GM12878 (cell line): ENCODE data around the gene PYGO2. TPM values are rescaled to one million over a fixed set of nuclear protein-coding genes. Genes with fewer than 3 reads are reported as not detected.

Experiments used
- ATAC-seq: fragments of 200-7000 bp; cut with Tn5 transposase; 3 replicates; pipeline ENCODE4 v1.9.1; 2020; ENCODE audit warnings: mild to moderate bottlenecking, moderate library complexity
- BruUV-seq: library from RNA; stranded (reverse); fragments of 400-500 nt; replicated peaks from 2 replicates; lab custom pipeline; 2021; lab: Mats Ljungman, UMichigan
- CTCF ChIA-PET: fragments of 300-600 bp; sonication (Branson Sonifier 250); formaldehyde crosslinking; extraction: SDS; loops from one replicate; lab custom pipeline; 2021; ENCODE audit warnings: inconsistent platforms; lab: Yijun Ruan, JAX
- POLR2A ChIA-PET: fragments of 350-600 bp; formaldehyde crosslinking; extraction: SDS; loops from one replicate; lab custom pipeline; 2021; ENCODE audit warnings: inconsistent platforms; lab: Charles Lee
- RAD21 ChIA-PET: fragments of 300-600 bp; sonication (Branson Sonifier 250); formaldehyde crosslinking; loops from one replicate; lab custom pipeline; 2023; ENCODE audit warnings: antibody characterized with exemption; ENCODE audit not compliant: unreplicated experiment; lab: Charles Lee
- SMC1A ChIA-PET: fragments of 300-600 bp; sonication (Branson Sonifier 250); formaldehyde crosslinking; loops from one replicate; lab custom pipeline; 2023; ENCODE audit not compliant: unreplicated experiment, uncharacterized antibody; lab: Charles Lee
- DNase-seq: peaks from one replicate; pipeline ENCODE4 v3.0.0-alpha.2; 2011; ENCODE audit warnings: low read depth, low spot score
- FAIRE-seq: peaks from 3 replicates; lab custom pipeline; 2011; peaks lifted over from hg19 to GRCh38; lab: Jason Lieb, UNC
- H2AFZ ChIP-seq: 2 replicates; pipeline ENCODE4 v1.6.0; 2011; ENCODE audit warnings: low read depth, low read length, control low read depth; ENCODE audit not compliant: control insufficient read depth
- H3K27ac ChIP-seq: 2 replicates; pipeline ENCODE4 v1.5.1; 2011; ENCODE audit warnings: control low read depth; ENCODE audit not compliant: control insufficient read depth, insufficient read depth
- H3K27me3 ChIP-seq, 2 experiments: replicated peaks in 1 of 2; 2 replicates each; pipeline versions ENCODE4 v1.6.0 to v1.6.1; 2011; ENCODE audit warnings: low read length in 1 of 2; ENCODE audit not compliant: control insufficient read depth in 2 of 2, insufficient read depth in 2 of 2
- H3K36me3 ChIP-seq, 2 experiments: 2 replicates each; pipeline ENCODE4 v1.5.1; 2011; ENCODE audit warnings: low read length in 1 of 2; ENCODE audit not compliant: control insufficient read depth in 2 of 2, insufficient read depth in 2 of 2
- H3K4me1 ChIP-seq: 2 replicates; pipeline ENCODE4 v1.6.1; 2011; ENCODE audit warnings: mild to moderate bottlenecking, low read length, moderate library complexity, mixed read lengths; ENCODE audit not compliant: control insufficient read depth, insufficient read depth
- H3K4me2 ChIP-seq: 2 replicates; pipeline ENCODE4 v1.6.0; 2011; ENCODE audit warnings: control low read depth; ENCODE audit not compliant: control insufficient read depth, insufficient read depth
- H3K4me3 ChIP-seq: fragments of 200-600 bp; sonication (generic); 2 replicates; pipeline ENCODE4 v1.5.1; 2016
- H3K79me2 ChIP-seq: 2 replicates; pipeline ENCODE4 v1.6.0; 2011; ENCODE audit warnings: low read length; ENCODE audit not compliant: control insufficient read depth, insufficient read depth
- H3K9ac ChIP-seq: 2 replicates; pipeline ENCODE4 v1.8.0; 2011; ENCODE audit warnings: low read length, control low read depth, mixed read lengths; ENCODE audit not compliant: control insufficient read depth, insufficient read depth
- H3K9me3 ChIP-seq: replicated peaks from 3 replicates; pipeline ENCODE4 v1.5.1; 2011; ENCODE audit warnings: mild to moderate bottlenecking, low read length; ENCODE audit not compliant: control insufficient read depth, insufficient read depth
- H4K20me1 ChIP-seq: 2 replicates; pipeline ENCODE4 v1.6.0; 2011; ENCODE audit not compliant: control insufficient read depth, insufficient read depth
- ASH2L ChIP-seq: fragments of 300-600, 200-600 bp; sonication (generic); IDR thresholded peaks from 2 replicates; pipeline ENCODE4 v1.6.1; 2017; ENCODE audit warnings: low read depth, mild to moderate bottlenecking, borderline replicate concordance
- BMI1 ChIP-seq: fragments of 450-650 bp; IDR thresholded peaks from 2 replicates; pipeline ENCODE4 v1.6.1; 2016; ENCODE audit warnings: mild to moderate bottlenecking, moderate library complexity, borderline replicate concordance
- CEBPZ ChIP-seq: fragments of 150-350 bp; IDR thresholded peaks from 2 replicates; pipeline ENCODE4 v1.6.1; 2016; ENCODE audit warnings: low read depth, low read length
- E4F1 ChIP-seq: fragments of 450-650 bp; IDR thresholded peaks from 2 replicates; pipeline ENCODE4 v1.6.1; 2018; ENCODE audit warnings: borderline replicate concordance, mild to moderate bottlenecking; ENCODE audit not compliant: partially characterized antibody
- FOXM1 ChIP-seq: IDR thresholded peaks from 2 replicates; pipeline ENCODE4 v1.6.1; 2012; ENCODE audit warnings: low read depth, mild to moderate bottlenecking, inconsistent platforms, low read length, moderate library complexity
- HDGF ChIP-seq: fragments of 450-650 bp; IDR thresholded peaks from 2 replicates; pipeline ENCODE4 v1.6.1; 2016; ENCODE audit warnings: antibody characterized with exemption
- MTA2 ChIP-seq: fragments of 450-650 bp; IDR thresholded peaks from 2 replicates; pipeline ENCODE4 v1.6.1; 2016; ENCODE audit warnings: low read depth, mild to moderate bottlenecking, moderate library complexity
- NR2C1 ChIP-seq: fragments of 450-650 bp; IDR thresholded peaks from 2 replicates; pipeline ENCODE4 v1.6.1; 2017; ENCODE audit warnings: antibody characterized with exemption, mild to moderate bottlenecking, moderate library complexity
- TAF1 ChIP-seq: IDR thresholded peaks from 2 replicates; pipeline ENCODE4 v1.6.1; 2011; ENCODE audit warnings: mild to moderate bottlenecking, low read depth, low read length, borderline replicate concordance
- YBX1 ChIP-seq: fragments of 450-650 bp; IDR thresholded peaks from 2 replicates; pipeline ENCODE4 v1.6.1; 2016; ENCODE audit warnings: antibody characterized with exemption
- WGBS: methylation state at CpG from one replicate; pipeline ENCODE4 v1.1.6; 2016; ENCODE audit warnings: low lambda C conversion rate; ENCODE audit not compliant: insufficient replicate concordance, insufficient coverage; ENCODE audit errors: missing lambda C conversion rate; 5-methylcytosine and 5-hydroxymethylcytosine counted together
- in situ Hi-C: fragments of 300-500 bp; cut with MboI; formaldehyde crosslinking; loops from 9 replicates; pipeline ENCODE4 v1.14.3; 2018; ENCODE audit warnings: mixed read lengths
- intact Hi-C: fragments of 100-400 bp; cut with micrococcal nuclease; formaldehyde crosslinking; loops from one replicate; pipeline ENCODE4 v1.14.2; 2022; ENCODE audit not compliant: unreplicated experiment
- polyA plus RNA-seq, 11 experiments: library from polyadenylated mRNA; depleted of rRNA in 4 of 11; unstranded in 6 of 11; stranded (reverse) in 5 of 11; fragments of >200 nt; fragmentation: Nextera tagmentation in 4 of 11; fragmentation: Illumina TruSeq in 1 of 11; extraction: Ambion mirVana in 4 of 11; extraction: Trizol in 1 of 11; gene quantifications; 1 replicate in 1 of 11; 2 replicates in 10 of 11; pipeline versions ENCODE4 v1.2.1 to v1.2.3, GENCODE V29; 2011 to 2016; ENCODE audit warnings: inconsistent platforms in 2 of 11, missing spikeins in 2 of 11, low read depth in 1 of 11
- total RNA-seq, 4 experiments: library from RNA; depleted of rRNA in 3 of 4; stranded (reverse); fragments of >200 nt in 3 of 4; fragmentation: Illumina TruSeq in 1 of 4; extraction: Trizol in 1 of 4; gene quantifications; 2 replicates each; pipeline versions ENCODE4 v1.2.1 to v1.2.3, GENCODE V29; 2013 to 2021
- TF ChIP-seq, protein P1 (sequence below): fragments of 450-650 bp; IDR thresholded peaks from 2 replicates; pipeline ENCODE4 v1.6.1; 2018; ENCODE audit warnings: mild to moderate bottlenecking, low read depth, moderate library complexity; ENCODE audit not compliant: partially characterized antibody

Gene PYGO2
- total and polyA plus RNA-seq, 10 of the 15 experiments (the other 5 are each of a cell fraction or from before 2014, with no cell fraction given), result 8.1 to 33.8 (median 23.5) TPM

DNA sequence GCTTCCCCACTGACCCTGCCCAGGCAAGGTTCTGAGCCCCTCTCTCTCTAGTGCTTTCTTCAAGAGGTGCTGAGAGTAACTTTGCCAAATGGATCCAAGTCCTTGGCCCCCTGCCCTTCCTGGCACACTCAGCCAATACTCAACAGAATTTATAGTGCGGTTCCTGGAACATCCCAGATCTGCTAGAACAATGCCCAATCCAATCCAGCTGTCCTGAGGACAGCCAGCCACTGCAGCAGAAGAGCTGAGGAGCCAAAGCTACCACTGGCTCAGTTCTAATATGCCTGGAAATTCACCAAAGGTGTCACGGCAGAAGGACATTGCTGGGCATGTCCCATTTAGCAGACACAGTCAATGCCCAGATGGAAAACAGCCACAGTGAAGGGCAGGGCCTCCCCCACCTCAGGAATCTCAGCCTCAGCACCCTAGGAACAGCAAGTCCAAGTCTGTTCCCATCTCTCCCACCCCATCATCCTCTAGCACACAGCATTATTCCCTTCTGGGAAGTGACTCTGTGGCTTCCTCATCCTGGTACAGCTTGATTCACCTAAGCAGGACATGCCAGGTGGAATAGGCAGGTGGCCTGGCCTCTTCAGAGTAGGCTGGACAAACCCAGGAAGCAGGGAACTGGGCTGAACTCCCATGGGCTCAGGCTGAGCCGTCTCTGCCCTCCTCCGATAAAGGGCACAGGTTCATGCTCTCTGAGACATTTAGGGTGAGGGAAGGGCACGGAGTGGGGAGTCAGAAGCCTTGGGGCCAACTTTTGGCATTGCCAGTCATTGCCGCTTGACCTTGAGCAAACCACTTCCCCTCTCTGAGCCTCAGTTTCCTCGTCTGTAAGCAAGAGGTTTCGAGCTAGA, 49.7 kb downstream of the PYGO2 start:
- RAD21 ChIA-PET, result interaction anchor here (1.7 kb wide), 1 partner anchor 32 kb away, joined by 6 read pairs; no protein-coding TSS in a partner anchor
- in situ Hi-C loops, result no loop called here
- no peak overlapping the region for H3K4me2 ChIP-seq
- no peak overlapping the region for H3K9ac ChIP-seq
- POLR2A ChIA-PET, result no interaction called here
- intact Hi-C loops, result no loop called here
- H3K27me3 ChIP-seq, result no peaks in the 10 kb centered on the region
- FAIRE-seq, result no peak
- no peak for DNase-seq
- TF ChIP-seq TAF1 (no peak), NR2C1 (no peak), HDGF (no peak), MTA2 (no peak), ASH2L (no peak), YBX1 (no peak), E4F1 (no peak), FOXM1 (no peak), CEBPZ (no peak), BMI1 (no peak)
- TF ChIP-seq, protein P1, sequence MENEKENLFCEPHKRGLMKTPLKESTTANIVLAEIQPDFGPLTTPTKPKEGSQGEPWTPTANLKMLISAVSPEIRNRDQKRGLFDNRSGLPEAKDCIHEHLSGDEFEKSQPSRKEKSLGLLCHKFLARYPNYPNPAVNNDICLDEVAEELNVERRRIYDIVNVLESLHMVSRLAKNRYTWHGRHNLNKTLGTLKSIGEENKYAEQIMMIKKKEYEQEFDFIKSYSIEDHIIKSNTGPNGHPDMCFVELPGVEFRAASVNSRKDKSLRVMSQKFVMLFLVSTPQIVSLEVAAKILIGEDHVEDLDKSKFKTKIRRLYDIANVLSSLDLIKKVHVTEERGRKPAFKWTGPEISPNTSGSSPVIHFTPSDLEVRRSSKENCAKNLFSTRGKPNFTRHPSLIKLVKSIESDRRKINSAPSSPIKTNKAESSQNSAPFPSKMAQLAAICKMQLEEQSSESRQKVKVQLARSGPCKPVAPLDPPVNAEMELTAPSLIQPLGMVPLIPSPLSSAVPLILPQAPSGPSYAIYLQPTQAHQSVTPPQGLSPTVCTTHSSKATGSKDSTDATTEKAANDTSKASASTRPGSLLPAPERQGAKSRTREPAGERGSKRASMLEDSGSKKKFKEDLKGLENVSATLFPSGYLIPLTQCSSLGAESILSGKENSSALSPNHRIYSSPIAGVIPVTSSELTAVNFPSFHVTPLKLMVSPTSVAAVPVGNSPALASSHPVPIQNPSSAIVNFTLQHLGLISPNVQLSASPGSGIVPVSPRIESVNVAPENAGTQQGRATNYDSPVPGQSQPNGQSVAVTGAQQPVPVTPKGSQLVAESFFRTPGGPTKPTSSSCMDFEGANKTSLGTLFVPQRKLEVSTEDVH, result no peak
- TF ChIP-seq, all 136 proteins: peak for 0
- no peak overlapping the region for H2AFZ ChIP-seq
- H3K4me1 ChIP-seq, result no peaks in the 10 kb centered on the region
- BruUV-seq, result no TSS peak
- 87% methylated on average over 8 of the region's 8 CpGs for WGBS
- H4K20me1 ChIP-seq, result no peaks in the 10 kb centered on the region
- ATAC-seq, result no peak
- H3K27ac ChIP-seq, result no peak overlapping the region
- no peak overlapping the region for H3K4me3 ChIP-seq
- ChIA-PET CTCF (no interaction called here), SMC1A (interaction anchor here (0.6 kb wide), 1 partner anchor 640 kb away, joined by 3 read pairs; no protein-coding TSS in a partner anchor)
- no peaks in the 10 kb centered on the region for H3K36me3 ChIP-seq
- no peaks in the 10 kb centered on the region for H3K79me2 ChIP-seq
- no peaks in the 10 kb centered on the region; the same call in 2 of the 3 replicates for H3K9me3 ChIP-seq
